ENCODE data around the gene DSE. TPM values are rescaled to one million over a fixed set of nuclear protein-coding genes. Genes with fewer than 3 reads are reported as not detected.

DSE gene
- total RNA-seq, 4 donors from 2014 or later = 27.8 to 42.1 (median 31.5) TPM

DNA sequence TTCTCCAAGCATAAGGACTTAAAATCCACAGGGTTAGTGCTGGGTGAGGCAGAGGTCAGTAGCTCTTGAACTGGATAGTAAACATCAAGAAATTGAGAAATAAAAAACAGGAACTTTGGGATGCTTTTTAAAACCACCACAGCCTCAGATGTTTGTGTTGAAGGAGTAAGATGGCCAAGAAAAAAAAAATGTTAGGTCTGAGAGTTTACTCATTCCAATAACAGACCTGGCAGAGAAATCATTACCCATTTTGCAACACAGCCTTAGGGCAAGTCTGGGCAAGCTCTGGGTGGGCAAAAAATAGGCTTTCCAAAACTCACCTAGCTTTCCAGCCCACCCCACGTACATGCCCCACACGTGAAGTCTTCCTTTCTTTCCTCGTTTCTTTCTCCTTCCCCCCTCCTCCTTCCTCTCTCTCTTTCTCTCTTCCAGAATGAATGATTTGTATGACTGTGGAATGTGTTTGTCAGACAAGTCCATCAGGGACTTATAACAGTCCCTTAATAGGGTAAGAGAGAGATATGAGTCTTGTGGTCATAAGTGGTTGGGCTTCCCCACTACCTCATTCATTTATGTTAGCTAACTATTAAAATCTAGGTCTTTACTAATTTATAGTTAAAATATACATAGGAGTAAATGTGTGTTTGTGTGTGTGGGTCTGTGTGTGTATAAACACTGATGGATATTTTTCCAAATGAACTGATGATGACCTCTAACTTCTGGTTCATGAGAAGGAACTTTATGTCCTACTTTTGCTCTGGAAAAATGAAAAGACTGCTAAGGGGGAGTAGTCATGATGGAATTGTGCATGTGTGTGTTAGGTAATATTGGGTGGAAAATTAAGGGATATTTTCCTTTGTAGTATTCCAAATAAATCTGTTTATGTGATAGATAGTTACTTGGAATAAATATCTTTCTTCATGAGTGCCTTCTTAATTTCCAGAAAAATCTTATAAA is 18.0 kb upstream of the DSE start:
- Histone ChIP-seq H3K4me1 (peaks cover 7 to 16% (median 11%) of the 10 kb centered on the region in 4 donors), H3K9me3 (no peaks in the 10 kb centered on the region), H3K4me3 (no peak overlapping the region), H3K27me3 (no peaks in the 10 kb centered on the region), H3K27ac (replicated peaks in 1 of 4) (peak overlapping the region; percentile 10 to 53 (median 40)), H3K36me3 (no peaks in the 10 kb centered on the region)
- WGBS = 47% methylated on average over 3 of the region's 3 CpGs
- intact Hi-C loops (cut with DNase I) = no loop called here
- DNase-seq (ENCODE audit: extremely low spot score) = no peak
- TF ChIP-seq POLR2A (IDR thresholded peaks at IDR 0.05; ENCODE audit: low read depth) (no peak), EP300 (IDR thresholded peaks at IDR 0.05) (no peak), POLR2AphosphoS5 (IDR thresholded peaks at IDR 0.05) (no peak)
- TF ChIP-seq, protein P1, sequence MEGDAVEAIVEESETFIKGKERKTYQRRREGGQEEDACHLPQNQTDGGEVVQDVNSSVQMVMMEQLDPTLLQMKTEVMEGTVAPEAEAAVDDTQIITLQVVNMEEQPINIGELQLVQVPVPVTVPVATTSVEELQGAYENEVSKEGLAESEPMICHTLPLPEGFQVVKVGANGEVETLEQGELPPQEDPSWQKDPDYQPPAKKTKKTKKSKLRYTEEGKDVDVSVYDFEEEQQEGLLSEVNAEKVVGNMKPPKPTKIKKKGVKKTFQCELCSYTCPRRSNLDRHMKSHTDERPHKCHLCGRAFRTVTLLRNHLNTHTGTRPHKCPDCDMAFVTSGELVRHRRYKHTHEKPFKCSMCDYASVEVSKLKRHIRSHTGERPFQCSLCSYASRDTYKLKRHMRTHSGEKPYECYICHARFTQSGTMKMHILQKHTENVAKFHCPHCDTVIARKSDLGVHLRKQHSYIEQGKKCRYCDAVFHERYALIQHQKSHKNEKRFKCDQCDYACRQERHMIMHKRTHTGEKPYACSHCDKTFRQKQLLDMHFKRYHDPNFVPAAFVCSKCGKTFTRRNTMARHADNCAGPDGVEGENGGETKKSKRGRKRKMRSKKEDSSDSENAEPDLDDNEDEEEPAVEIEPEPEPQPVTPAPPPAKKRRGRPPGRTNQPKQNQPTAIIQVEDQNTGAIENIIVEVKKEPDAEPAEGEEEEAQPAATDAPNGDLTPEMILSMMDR (IDR thresholded peaks at IDR 0.05) = no peak

DNA sequence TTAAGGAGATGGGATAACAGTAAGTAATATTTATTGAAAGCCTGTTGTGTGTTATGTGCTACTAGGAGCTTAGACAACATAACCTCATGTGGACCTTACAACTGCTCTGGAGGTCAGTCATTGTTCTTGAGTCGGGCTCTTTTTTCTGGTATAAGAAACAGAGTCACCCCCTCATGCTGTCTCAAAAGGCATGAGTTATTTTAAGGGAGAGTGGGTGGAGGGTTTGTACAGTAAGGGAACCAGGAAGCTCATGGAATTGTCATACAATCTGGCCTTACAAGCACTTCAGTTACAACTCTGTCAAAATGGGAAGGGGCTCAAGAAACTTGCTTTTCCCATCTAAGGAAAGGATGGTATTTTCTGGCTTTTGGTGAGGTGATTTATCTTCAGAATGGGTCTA is 16.5 kb upstream of the DSE start:
- peaks cover 7 to 16% (median 11%) of the 10 kb centered on the region in 4 donors for H3K4me1 ChIP-seq
- no peaks in the 10 kb centered on the region for H3K27me3 ChIP-seq
- TF ChIP-seq POLR2A (IDR thresholded peaks at IDR 0.05; ENCODE audit: low read depth) (no peak), POLR2AphosphoS5 (IDR thresholded peaks at IDR 0.05) (no peak), EP300 (IDR thresholded peaks at IDR 0.05) (no peak)
- TF ChIP-seq, protein P1 (IDR thresholded peaks at IDR 0.05) = no peak
- H3K9me3 ChIP-seq = no peaks in the 10 kb centered on the region
- H3K4me3 ChIP-seq = no peak overlapping the region
- no peaks in the 10 kb centered on the region for H3K36me3 ChIP-seq
- DNase-seq (ENCODE audit: extremely low spot score) = no peak
- intact Hi-C loops (cut with DNase I) = no loop called here
- 71% methylated on average over 1 of the region's 1 CpG for WGBS
- H3K27ac ChIP-seq (replicated peaks in 1 of 4) = no peak overlapping the region

DNA sequence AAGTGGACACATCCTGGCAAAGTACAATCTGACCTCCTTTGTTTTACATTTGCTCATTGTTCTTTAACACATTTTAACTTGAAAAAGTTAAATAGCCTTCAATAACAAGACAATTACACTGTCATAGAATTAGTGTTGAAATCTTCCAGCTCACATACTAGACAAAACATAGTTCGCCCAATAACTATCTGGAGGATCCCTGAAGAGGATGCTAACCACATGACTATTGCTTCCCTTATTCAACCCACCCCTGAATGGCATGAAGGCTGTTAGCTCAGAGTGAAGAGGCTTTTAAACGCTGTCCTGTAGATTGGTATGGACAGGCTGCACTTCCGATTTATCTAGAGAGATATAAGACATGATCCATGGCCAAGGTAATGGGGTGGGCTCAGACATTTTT is 15.0 kb upstream of the DSE start:
- 93% methylated on average over 3 of the region's 3 CpGs for WGBS
- H3K27ac ChIP-seq (replicated peaks in 1 of 4) = no peak overlapping the region
- H3K4me3 ChIP-seq = no peak overlapping the region
- no peak for TF ChIP-seq POLR2AphosphoS5 (IDR thresholded peaks at IDR 0.05)
- TF ChIP-seq EP300 (IDR thresholded peaks at IDR 0.05) = no peak
- TF ChIP-seq, protein P1 (IDR thresholded peaks at IDR 0.05) = no peak
- no peak for TF ChIP-seq POLR2A (IDR thresholded peaks at IDR 0.05; ENCODE audit: low read depth)
- H3K36me3 ChIP-seq = no peaks in the 10 kb centered on the region
- no peaks in the 10 kb centered on the region for H3K27me3 ChIP-seq
- intact Hi-C loops (cut with DNase I) = no loop called here
- DNase-seq (ENCODE audit: extremely low spot score) = no peak
- H3K9me3 ChIP-seq = no peaks in the 10 kb centered on the region
- H3K4me1 ChIP-seq = peaks cover 7 to 16% (median 11%) of the 10 kb centered on the region in 4 donors

DNA sequence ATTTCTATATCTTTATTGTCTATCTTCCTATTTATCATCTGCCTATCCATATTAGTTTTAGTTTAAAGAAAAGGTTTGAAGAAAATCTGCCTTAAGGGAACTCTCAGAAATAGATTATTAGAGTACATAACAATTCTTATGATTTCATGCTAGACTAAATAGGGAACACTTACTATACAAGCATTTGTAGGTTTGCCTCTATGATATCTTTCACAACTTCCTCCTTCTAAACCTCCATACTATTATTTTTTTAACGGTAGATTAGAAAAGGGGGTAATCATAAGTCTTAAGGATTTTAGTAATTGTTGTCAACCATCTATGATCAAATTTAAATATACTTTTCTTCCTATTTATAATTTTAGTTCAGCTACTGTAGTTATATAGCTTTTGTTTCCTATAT is 11.6 kb upstream of the DSE start:
- 84% methylated on average over 1 of the region's 1 CpG for WGBS
- no peak for DNase-seq (ENCODE audit: extremely low spot score)
- TF ChIP-seq POLR2AphosphoS5 (IDR thresholded peaks at IDR 0.05) (no peak), EP300 (IDR thresholded peaks at IDR 0.05) (no peak), POLR2A (IDR thresholded peaks at IDR 0.05; ENCODE audit: low read depth) (no peak)
- TF ChIP-seq, protein P1 (IDR thresholded peaks at IDR 0.05) = no peak
- H3K9me3 ChIP-seq = no peaks in the 10 kb centered on the region
- no peak overlapping the region for H3K27ac ChIP-seq (replicated peaks in 1 of 4)
- no peaks in the 10 kb centered on the region for H3K36me3 ChIP-seq
- no peak overlapping the region for H3K4me3 ChIP-seq
- intact Hi-C loops (cut with DNase I) = no loop called here
- H3K4me1 ChIP-seq = no peaks in the 10 kb centered on the region
- no peaks in the 10 kb centered on the region for H3K27me3 ChIP-seq
